SU-DHL-6 (cell line): ENCODE data around the gene SLC25A39.

Source experiments
- H2AFZ ChIP-seq: fragments of 200-600 bp; sonication (generic); 2 replicates; pipeline ENCODE4 v1.6.1; 2014; ENCODE audit warnings: low read depth, mild to moderate bottlenecking, moderate library complexity, mixed read lengths, antibody characterized with exemption, low read length; ENCODE audit not compliant: severe bottlenecking
- H3F3A ChIP-seq: fragments of 200-600 bp; shearing (Covaris generic); 2 replicates; pipeline ENCODE4 v1.6.0; 2016; ENCODE audit warnings: antibody characterized with exemption, mild to moderate bottlenecking; ENCODE audit not compliant: insufficient read depth
- H3K27ac ChIP-seq: fragments of 200-600 bp; sonication (generic); 2 replicates; pipeline ENCODE4 v1.5.1; 2016; ENCODE audit warnings: low read depth, mild to moderate bottlenecking, low read length, moderate library complexity, mixed read lengths
- H3K27me3 ChIP-seq: fragments of 200-600 bp; sonication (generic), shearing (Covaris generic); 2 replicates; pipeline ENCODE4 v1.6.0; 2014; ENCODE audit warnings: mild to moderate bottlenecking, low read length
- H3K36me3 ChIP-seq: fragments of 200-600 bp; sonication (generic); 2 replicates; pipeline ENCODE4 v1.6.1; 2014; ENCODE audit warnings: mild to moderate bottlenecking, low read length, mixed read lengths
- H3K4me2 ChIP-seq: fragments of 300-600, 200-600 bp; shearing (Covaris generic), sonication (generic); 2 replicates; pipeline ENCODE4 v1.6.0; 2014; ENCODE audit warnings: low read length, low read depth, mild to moderate bottlenecking; ENCODE audit not compliant: poor library complexity, severe bottlenecking
- H3K4me3 ChIP-seq: fragments of 200-600 bp; sonication (generic); 2 replicates; pipeline ENCODE4 v1.5.1; 2014; ENCODE audit warnings: antibody characterized with exemption, low read length, mild to moderate bottlenecking, mixed read lengths; ENCODE audit not compliant: insufficient read depth, poor library complexity, severe bottlenecking
- H3K79me2 ChIP-seq: fragments of 200-600 bp; sonication (generic); 2 replicates; pipeline ENCODE4 v1.6.1; 2014; ENCODE audit warnings: mild to moderate bottlenecking, low read length, moderate library complexity; ENCODE audit not compliant: insufficient read depth
- H3K9ac ChIP-seq: fragments of 200-600 bp; sonication (generic); 2 replicates; pipeline ENCODE4 v1.7.0; 2014; ENCODE audit warnings: mild to moderate bottlenecking, low read length
- H3K9me2 ChIP-seq: fragments of 200-600 bp; sonication (generic); replicated peaks from 2 replicates; pipeline ENCODE4 v1.6.1; 2014; ENCODE audit warnings: low read length; ENCODE audit not compliant: insufficient read depth
- H3K9me3 ChIP-seq: fragments of 200-600 bp; sonication (generic); 2 replicates; pipeline ENCODE4 v1.6.1; 2014; ENCODE audit warnings: low read length, mixed read lengths; ENCODE audit not compliant: insufficient read depth
- H4K20me1 ChIP-seq: fragments of 200-600 bp; sonication (generic); 2 replicates; pipeline ENCODE4 v1.6.1; 2014; ENCODE audit warnings: low read depth, mild to moderate bottlenecking, antibody characterized with exemption, low read length, moderate library complexity, mixed read lengths
- EZH2phosphoT487 ChIP-seq: fragments of 200-600 bp; sonication (generic), shearing (Covaris generic); conservative IDR thresholded peaks from 2 replicates; pipeline ENCODE4 v1.6.1; 2018; ENCODE audit warnings: mild to moderate bottlenecking, antibody characterized with exemption, low read length, moderate library complexity, mixed read lengths
- TF ChIP-seq, protein P1 (sequence below): fragments of 200-600 bp; sonication (generic); IDR thresholded peaks from one replicate; pipeline ENCODE4 v1.5.1; 2017; ENCODE audit warnings: antibody characterized with exemption, mild to moderate bottlenecking, low read length, moderate library complexity; ENCODE audit not compliant: insufficient read depth, poor library complexity, severe bottlenecking

SLC25A39 gene

DNA sequence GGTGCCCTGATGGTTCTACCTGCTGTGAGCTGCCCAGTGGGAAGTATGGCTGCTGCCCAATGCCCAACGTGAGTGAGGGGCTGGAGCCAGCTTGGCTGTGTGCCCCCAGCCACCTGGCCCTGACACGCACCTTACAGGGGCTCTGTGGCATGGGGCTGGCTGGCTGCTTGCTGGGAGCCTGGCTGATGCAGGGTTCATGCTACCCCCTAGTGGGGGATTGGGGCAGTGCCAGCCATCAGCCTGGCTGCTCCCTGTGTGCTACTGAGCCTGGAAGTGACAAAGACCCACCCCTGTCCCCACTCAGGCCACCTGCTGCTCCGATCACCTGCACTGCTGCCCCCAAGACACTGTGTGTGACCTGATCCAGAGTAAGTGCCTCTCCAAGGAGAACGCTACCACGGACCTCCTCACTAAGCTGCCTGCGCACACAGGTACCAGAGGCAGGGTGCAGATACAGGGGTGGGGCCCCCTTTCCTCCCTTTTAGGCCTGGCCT is 26.2 kb upstream of the SLC25A39 start:
- Histone ChIP-seq H2AFZ (no peak overlapping the region), H3K79me2 (peaks cover 4% of the 10 kb centered on the region; the same call in 1 of the 2 replicates), H3K9me2 (no peaks in the 10 kb centered on the region), H3F3A (peaks cover 43% of the 10 kb centered on the region), H3K9me3 (no peaks in the 10 kb centered on the region), H4K20me1 (no peaks in the 10 kb centered on the region), H3K27ac (peak overlapping the region; percentile 45), H3K36me3 (no peaks in the 10 kb centered on the region), H3K27me3 (no peaks in the 10 kb centered on the region), H3K9ac (no peak overlapping the region), H3K4me2 (no peak overlapping the region), H3K4me3 (no peak overlapping the region)
- TF ChIP-seq, protein P1, sequence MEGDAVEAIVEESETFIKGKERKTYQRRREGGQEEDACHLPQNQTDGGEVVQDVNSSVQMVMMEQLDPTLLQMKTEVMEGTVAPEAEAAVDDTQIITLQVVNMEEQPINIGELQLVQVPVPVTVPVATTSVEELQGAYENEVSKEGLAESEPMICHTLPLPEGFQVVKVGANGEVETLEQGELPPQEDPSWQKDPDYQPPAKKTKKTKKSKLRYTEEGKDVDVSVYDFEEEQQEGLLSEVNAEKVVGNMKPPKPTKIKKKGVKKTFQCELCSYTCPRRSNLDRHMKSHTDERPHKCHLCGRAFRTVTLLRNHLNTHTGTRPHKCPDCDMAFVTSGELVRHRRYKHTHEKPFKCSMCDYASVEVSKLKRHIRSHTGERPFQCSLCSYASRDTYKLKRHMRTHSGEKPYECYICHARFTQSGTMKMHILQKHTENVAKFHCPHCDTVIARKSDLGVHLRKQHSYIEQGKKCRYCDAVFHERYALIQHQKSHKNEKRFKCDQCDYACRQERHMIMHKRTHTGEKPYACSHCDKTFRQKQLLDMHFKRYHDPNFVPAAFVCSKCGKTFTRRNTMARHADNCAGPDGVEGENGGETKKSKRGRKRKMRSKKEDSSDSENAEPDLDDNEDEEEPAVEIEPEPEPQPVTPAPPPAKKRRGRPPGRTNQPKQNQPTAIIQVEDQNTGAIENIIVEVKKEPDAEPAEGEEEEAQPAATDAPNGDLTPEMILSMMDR, result peak; percentile 77
- no peak for TF ChIP-seq EZH2phosphoT487

DNA sequence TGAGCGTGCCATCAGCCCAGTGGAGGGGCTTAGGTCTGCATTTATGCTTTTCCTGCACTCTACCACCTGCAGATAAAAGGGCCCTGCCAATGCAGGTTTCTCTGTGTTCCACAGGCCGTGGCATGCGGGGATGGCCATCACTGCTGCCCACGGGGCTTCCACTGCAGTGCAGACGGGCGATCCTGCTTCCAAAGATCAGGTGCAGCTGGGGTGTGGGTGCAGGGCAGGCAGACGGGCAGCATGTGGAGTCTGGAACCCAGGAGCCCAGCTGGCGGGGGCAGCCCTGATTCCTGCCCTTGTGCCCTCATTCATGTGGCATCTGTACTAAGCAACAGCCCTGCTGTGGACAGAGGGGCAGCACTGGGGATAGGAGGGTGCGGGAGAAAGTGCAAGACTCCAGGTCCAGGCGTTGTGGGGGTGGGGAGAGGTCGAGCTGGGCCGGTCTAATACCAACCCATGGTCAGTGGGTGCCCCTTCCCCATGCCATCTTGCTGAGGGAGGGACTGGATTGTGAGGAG is 25.0 kb upstream of the SLC25A39 start:
- Histone ChIP-seq H3K79me2 (peaks cover 4% of the 10 kb centered on the region; the same call in 1 of the 2 replicates), H3F3A (peaks cover 43% of the 10 kb centered on the region), H3K27me3 (no peaks in the 10 kb centered on the region), H4K20me1 (no peaks in the 10 kb centered on the region), H3K9ac (no peak overlapping the region; the same call in 1 of the 2 replicates), H3K4me2 (no peak overlapping the region), H3K9me2 (no peaks in the 10 kb centered on the region), H2AFZ (no peak overlapping the region), H3K27ac (peak overlapping the region; percentile 97), H3K4me3 (no peak overlapping the region), H3K36me3 (no peaks in the 10 kb centered on the region), H3K9me3 (no peaks in the 10 kb centered on the region)
- TF ChIP-seq, protein P1, result no peak
- TF ChIP-seq EZH2phosphoT487, result no peak

DNA sequence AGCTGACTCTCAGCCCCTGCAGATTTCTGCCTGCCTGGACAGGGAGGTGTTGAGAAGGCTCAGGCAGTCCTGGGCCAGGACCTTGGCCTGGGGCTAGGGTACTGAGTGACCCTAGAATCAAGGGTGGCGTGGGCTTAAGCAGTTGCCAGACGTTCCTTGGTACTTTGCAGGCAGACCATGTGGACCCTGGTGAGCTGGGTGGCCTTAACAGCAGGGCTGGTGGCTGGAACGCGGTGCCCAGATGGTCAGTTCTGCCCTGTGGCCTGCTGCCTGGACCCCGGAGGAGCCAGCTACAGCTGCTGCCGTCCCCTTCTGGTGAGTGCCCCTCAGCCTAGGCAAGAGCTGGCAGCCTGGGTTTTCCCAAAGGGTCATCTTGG is 24.4 kb upstream of the SLC25A39 start:
- H3K4me3 ChIP-seq, result no peak overlapping the region
- no peaks in the 10 kb centered on the region for H3K9me3 ChIP-seq
- H3K79me2 ChIP-seq, result peaks cover 4% of the 10 kb centered on the region; the same call in 1 of the 2 replicates
- H3K36me3 ChIP-seq, result no peaks in the 10 kb centered on the region
- H3K27me3 ChIP-seq, result no peaks in the 10 kb centered on the region
- peak overlapping the region; percentile 97 for H3K27ac ChIP-seq
- no peaks in the 10 kb centered on the region for H3K9me2 ChIP-seq
- H3K4me2 ChIP-seq, result no peak overlapping the region
- peak overlapping the region; percentile 28 for H3K9ac ChIP-seq
- no peak overlapping the region for H2AFZ ChIP-seq
- H3F3A ChIP-seq, result peaks cover 43% of the 10 kb centered on the region
- TF ChIP-seq, protein P1, result no peak
- TF ChIP-seq EZH2phosphoT487, result no peak
- H4K20me1 ChIP-seq, result no peaks in the 10 kb centered on the region
